GM21717 (cell line): ENCODE data around the gene ZNF155.
A peak's percentile ranks its signal among the peaks of the same experiment; 100 is the strongest.

Source experiments
- ATAC-seq: cut with Tn5 transposase; IDR thresholded peaks from one replicate; pipeline ENCODE4 v1.9.1; 2021; ENCODE audit warnings: mild to moderate bottlenecking, moderate library complexity; ENCODE audit not compliant: unreplicated experiment

ZNF155 gene

GRCh38 chr19:44003461-44004009 is 19.5 kb downstream of the ZNF155 start:
- peak; percentile 16 for ATAC-seq

- ATAC-seq = no peak
Measured at GRCh38 chr19:44005973-44006372, 22.0 kb downstream of the ZNF155 start.

DNA sequence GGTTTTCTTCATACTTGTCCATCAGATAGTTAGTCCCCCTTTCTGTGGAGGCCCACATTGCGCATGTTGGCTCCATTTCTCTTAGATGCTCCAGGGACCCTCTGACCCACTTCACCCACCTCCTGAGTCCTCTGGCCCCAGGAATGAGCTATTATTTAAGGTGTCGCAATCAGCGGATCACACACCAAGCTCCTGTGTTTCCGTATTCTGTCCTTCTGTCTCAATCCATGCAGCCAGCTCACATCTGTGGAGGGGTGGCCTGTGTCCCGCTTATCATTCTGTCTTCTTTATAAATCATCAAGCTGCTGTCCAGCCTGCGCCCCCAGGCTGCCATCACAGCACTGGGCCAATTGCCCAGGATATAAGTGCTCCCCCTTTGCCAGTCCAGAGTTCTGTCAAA is 23.5 kb downstream of the ZNF155 start:
- no peak for ATAC-seq

DNA sequence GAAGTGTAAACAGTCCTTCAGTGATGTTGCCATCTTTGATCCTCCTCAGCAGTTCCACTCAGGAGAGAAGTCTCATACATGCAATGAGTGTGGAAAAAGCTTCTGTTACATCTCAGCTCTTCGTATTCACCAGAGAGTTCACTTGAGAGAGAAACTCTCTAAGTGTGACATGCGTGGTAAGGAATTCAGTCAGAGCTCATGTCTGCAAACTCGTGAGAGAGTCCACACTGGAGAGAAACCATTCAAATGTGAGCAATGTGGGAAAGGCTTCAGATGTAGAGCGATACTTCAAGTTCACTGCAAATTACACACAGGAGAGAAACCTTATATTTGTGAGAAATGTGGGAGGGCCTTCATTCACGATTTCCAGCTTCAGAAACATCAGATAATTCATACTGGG is 26.5 kb downstream of the ZNF155 start:
- ATAC-seq = no peak

DNA sequence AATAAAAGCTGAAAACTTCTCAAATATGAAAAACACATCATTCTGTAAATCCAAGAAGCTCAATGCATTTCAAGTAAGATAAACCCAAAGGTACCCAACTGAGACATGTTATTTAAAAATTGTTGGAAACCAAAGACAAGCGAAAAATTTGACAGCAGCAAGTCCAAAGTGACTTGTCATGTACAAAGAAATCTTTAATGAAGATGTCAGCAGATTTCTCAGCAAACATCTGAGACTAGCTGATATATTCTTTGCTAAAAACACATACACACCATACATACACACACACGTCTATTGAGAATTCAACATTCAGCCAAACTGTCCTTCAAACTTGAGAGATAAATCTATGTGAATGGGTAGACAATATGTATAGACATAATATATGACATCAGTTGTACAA is 35.5 kb downstream of the ZNF155 start:
- ATAC-seq = no peak

DNA sequence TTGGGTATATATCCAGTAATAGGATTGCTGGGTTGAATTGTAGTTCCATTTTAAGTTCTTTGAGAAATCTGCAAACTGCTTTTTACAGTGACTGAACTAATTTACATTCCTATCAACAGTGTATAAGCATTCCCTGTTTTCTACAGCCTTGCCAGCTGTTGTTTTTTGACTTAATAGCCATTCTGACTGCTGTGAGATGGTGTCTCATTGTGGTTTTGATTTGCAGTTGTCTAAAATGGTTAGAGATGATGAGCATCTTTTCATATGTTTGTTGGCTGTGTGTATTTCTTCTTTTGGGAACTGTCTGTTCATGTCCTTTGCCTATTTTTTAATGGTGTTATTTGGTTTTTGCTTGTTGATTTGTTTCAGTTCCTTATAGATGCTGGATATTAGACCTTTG is 37.2 kb downstream of the ZNF155 start:
- ATAC-seq = no peak

- no peak for ATAC-seq
Measured at GRCh38 chr19:44024900-44025216, 40.9 kb downstream of the ZNF155 start.

- ATAC-seq = peak; percentile 89
Measured at GRCh38 chr19:44025217-44025936, 41.4 kb downstream of the ZNF155 start, which contains the start of gene ZNF222. Gene ZNF222 (plus strand): TSS chr19:44025379. CDS start chr19:44025437, 58 bp downstream.

GRCh38 chr19:44026622-44027021 is 42.6 kb downstream of the ZNF155 start:
- ATAC-seq = no peak

DNA sequence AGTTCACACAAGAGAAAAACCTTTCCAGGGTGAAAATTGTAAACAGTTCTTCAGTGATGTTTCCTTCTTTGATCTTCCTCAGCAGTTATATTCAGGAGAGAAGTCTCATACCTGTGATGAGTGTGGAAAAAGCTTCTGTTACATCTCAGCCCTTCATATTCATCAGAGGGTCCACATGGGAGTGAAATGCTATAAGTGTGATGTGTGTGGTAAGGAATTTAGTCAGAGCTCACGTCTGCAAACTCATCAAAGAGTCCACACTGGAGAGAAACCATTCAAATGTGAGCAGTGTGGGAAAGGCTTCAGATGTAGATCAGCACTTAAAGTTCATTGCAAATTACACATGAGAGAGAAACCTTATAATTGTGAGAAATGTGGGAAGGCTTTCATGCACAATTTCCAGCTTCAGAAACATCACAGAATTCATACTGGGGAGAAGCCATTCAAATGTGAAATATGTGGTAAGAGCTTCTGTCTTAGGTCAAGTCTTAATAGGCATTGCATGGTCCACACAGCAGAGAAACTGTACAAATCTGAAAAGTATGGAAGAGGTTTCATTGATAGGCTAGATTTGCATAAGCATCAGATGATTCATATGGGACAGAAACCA is 48.1 kb downstream of the ZNF155 start:
- no peak for ATAC-seq

DNA sequence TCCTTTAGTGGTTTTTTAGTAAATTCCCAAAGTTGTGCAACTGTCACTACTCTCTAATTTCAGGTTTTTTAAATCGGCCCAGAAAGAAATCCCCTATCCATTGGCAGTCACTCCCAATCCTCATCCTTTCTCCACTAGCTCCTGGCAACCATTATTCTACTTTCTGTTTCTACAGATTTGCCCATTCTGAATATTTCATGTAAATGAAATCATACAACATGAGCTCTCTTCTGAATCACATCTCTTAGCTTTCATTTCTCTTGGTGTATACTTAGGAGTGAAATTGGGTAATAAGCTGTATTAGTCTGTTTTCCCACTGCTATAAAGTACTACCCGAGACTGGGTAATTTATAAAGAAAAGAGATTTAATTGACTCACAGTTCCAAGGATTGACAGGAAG is 58.2 kb downstream of the ZNF155 start:
- no peak for ATAC-seq
